Stimulated activated CD4-positive, alpha-beta T cell treated with anti-CD3 and anti-CD28 coated beads, Interleukin-15, amount 100 ng/mL, for 48 hours (primary cell): ENCODE results near the gene CIZ1.

Experiments
- DNase-seq, 2 donors: peaks; one replicate each; pipeline ENCODE4 v3.0.0-alpha.2; 2020; ENCODE audit warnings: low read depth in 2 of 2

Gene CIZ1

GRCh38 chr9:128162215-128163026 lies 29.0 kb downstream of the CIZ1 start:
- no peak for DNase-seq

GRCh38 chr9:128161215-128161902 lies 30.0 kb downstream of the CIZ1 start:
- no peak for DNase-seq

- peak; percentile 30 to 58 for DNase-seq
These were observed 30.8 kb downstream of the CIZ1 start for GRCh38 chr9:128160603-128160987.

GRCh38 chr9:128159784-128160602 lies 31.4 kb downstream of the CIZ1 start, which contains the start of gene BBLN:
BBLN (plus strand) TSS chr9:128160265; CDS start chr9:128160408, 143 bp downstream.
- peak; percentile 89 to 93 for DNase-seq

- peak in 1 of 2 donors; percentile 18 for DNase-seq
These were observed 31.9 kb downstream of the CIZ1 start for GRCh38 chr9:128159522-128159783.

GRCh38 chr9:128155736-128156500 lies 35.5 kb downstream of the CIZ1 start:
- no peak for DNase-seq

- DNase-seq: no peak
These were observed 37.3 kb downstream of the CIZ1 start for GRCh38 chr9:128153947-128154695.

GRCh38 chr9:128153060-128153946 lies 38.1 kb downstream of the CIZ1 start:
- DNase-seq: no peak

GRCh38 chr9:128152133-128153059 lies 39.0 kb downstream of the CIZ1 start:
- no peak for DNase-seq

- DNase-seq: no peak
These were observed 39.9 kb downstream of the CIZ1 start for GRCh38 chr9:128151309-128152132.

- DNase-seq: no peak
These were observed 40.6 kb downstream of the CIZ1 start for GRCh38 chr9:128150594-128151308.

GRCh38 chr9:128149951-128150593 lies 41.3 kb downstream of the CIZ1 start:
- DNase-seq: no peak

GRCh38 chr9:128149001-128149701 lies 42.2 kb downstream of the CIZ1 start, which contains the start of gene LCN2:
LCN2 (plus strand) TSS chr9:128149453; CDS start chr9:128149526, 73 bp downstream.
- DNase-seq: no peak

- DNase-seq: no peak
These were observed 42.8 kb downstream of the CIZ1 start for GRCh38 chr9:128148509-128149000.

GRCh38 chr9:128146591-128147120 lies 44.7 kb downstream of the CIZ1 start:
- no peak for DNase-seq

- no peak for DNase-seq
These were observed 45.4 kb downstream of the CIZ1 start for GRCh38 chr9:128145951-128146351.
